Measurements from ENCODE around the gene GCDH. TPM values are rescaled to one million over a fixed set of nuclear protein-coding genes. Genes with fewer than 3 reads are reported as not detected.

The GCDH gene
- total RNA-seq, 4 donors from 2014 or later = 28.5 to 33.0 (median 31.9) TPM

DNA sequence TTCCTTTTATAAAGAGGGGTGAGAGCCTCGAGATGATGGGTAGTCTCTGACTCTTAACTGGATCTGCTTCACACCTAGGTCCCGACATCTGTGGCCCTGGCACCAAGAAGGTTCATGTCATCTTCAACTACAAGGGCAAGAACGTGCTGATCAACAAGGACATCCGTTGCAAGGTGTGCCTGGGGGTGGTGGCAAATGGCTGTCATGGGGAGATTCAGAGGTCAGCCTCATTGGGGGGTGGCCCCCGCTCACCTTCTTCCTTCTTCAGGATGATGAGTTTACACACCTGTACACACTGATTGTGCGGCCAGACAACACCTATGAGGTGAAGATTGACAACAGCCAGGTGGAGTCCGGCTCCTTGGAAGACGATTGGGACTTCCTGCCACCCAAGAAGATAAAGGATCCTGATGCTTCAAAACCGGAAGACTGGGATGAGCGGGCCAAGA is 49.0 kb downstream of the GCDH start:
- no peak for DNase-seq (ENCODE audit: low spot score in 2 of 2)
- no peaks in the 10 kb centered on the region for H3K9me3 ChIP-seq
- no peaks in the 10 kb centered on the region for H3K27me3 ChIP-seq
- H3K27ac ChIP-seq = no peak overlapping the region
- 60% methylated on average over 9 of the region's 10 CpGs for WGBS
- peak overlapping the region; percentile 99 for H3K4me3 ChIP-seq
- TF ChIP-seq POLR2A (IDR thresholded peaks at IDR 0.05) (no peak), POLR2AphosphoS5 (IDR thresholded peaks at IDR 0.05) (no peak), EP300 (IDR thresholded peaks at IDR 0.05) (no peak)
- TF ChIP-seq, protein P1, sequence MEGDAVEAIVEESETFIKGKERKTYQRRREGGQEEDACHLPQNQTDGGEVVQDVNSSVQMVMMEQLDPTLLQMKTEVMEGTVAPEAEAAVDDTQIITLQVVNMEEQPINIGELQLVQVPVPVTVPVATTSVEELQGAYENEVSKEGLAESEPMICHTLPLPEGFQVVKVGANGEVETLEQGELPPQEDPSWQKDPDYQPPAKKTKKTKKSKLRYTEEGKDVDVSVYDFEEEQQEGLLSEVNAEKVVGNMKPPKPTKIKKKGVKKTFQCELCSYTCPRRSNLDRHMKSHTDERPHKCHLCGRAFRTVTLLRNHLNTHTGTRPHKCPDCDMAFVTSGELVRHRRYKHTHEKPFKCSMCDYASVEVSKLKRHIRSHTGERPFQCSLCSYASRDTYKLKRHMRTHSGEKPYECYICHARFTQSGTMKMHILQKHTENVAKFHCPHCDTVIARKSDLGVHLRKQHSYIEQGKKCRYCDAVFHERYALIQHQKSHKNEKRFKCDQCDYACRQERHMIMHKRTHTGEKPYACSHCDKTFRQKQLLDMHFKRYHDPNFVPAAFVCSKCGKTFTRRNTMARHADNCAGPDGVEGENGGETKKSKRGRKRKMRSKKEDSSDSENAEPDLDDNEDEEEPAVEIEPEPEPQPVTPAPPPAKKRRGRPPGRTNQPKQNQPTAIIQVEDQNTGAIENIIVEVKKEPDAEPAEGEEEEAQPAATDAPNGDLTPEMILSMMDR (IDR thresholded peaks at IDR 0.05) = no peak
- H3K4me1 ChIP-seq = peaks cover 50% of the 10 kb centered on the region
- H3K36me3 ChIP-seq = peaks cover 50% of the 10 kb centered on the region

DNA sequence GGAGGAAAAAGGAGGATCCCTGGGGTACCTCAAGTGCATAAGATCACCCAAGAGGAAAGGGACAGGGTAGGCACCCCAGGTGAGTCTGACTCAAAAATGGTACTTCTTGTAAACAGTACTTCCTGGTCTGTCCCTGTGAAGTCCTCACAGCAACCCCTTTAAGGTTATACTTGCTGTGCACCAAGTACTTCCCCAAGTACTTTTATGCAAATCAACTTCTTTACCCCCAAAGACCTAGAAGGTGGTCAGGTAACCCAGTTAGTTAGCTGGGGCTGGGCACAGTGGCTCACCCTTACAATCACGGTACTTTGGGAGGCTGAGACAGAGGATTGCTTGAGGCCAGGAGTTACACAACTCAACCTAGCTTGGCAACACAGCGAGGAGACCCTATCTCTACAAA is 49.9 kb downstream of the GCDH start:
- Histone ChIP-seq H3K9me3 (no peaks in the 10 kb centered on the region), H3K27ac (no peak overlapping the region), H3K36me3 (peaks cover 50% of the 10 kb centered on the region), H3K27me3 (no peaks in the 10 kb centered on the region), H3K4me1 (peaks cover 53% of the 10 kb centered on the region), H3K4me3 (peak overlapping the region; percentile 99)
- DNase-seq (ENCODE audit: low spot score in 2 of 2) = no peak
- 77% methylated on average over 2 of the region's 2 CpGs for WGBS
- TF ChIP-seq POLR2AphosphoS5 (IDR thresholded peaks at IDR 0.05) (no peak), POLR2A (IDR thresholded peaks at IDR 0.05) (no peak), EP300 (IDR thresholded peaks at IDR 0.05) (no peak)
- TF ChIP-seq, protein P1 (IDR thresholded peaks at IDR 0.05) = no peak

DNA sequence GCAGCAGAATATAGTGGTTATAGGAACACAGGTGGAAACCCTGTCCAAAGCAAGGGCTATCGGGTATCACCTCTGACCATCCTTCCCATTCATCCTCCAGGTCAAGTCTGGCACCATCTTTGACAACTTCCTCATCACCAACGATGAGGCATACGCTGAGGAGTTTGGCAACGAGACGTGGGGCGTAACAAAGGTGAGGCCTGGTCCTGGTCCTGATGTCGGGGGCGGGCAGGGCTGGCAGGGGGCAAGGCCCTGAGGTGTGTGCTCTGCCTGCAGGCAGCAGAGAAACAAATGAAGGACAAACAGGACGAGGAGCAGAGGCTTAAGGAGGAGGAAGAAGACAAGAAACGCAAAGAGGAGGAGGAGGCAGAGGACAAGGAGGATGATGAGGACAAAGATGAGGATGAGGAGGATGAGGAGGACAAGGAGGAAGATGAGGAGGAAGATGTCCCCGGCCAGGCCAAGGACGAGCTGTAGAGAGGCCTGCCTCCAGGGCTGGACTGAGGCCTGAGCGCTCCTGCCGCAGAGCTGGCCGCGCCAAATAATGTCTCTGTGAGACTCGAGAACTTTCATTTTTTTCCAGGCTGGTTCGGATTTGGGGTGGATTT is 52.6 kb downstream of the GCDH start:
- H3K36me3 ChIP-seq = peaks cover 58% of the 10 kb centered on the region
- DNase-seq (ENCODE audit: low spot score in 2 of 2) = no peak
- peaks cover 62% of the 10 kb centered on the region for H3K4me1 ChIP-seq
- no peaks in the 10 kb centered on the region for H3K27me3 ChIP-seq
- H3K9me3 ChIP-seq = no peaks in the 10 kb centered on the region
- TF ChIP-seq, protein P1 (IDR thresholded peaks at IDR 0.05) = no peak
- TF ChIP-seq EP300 (IDR thresholded peaks at IDR 0.05) (no peak), POLR2A (IDR thresholded peaks at IDR 0.05) (no peak), POLR2AphosphoS5 (IDR thresholded peaks at IDR 0.05) (no peak)
- H3K4me3 ChIP-seq = no peak overlapping the region
- H3K27ac ChIP-seq = no peak overlapping the region
- 80% methylated on average over 18 of the region's 18 CpGs for WGBS

DNA sequence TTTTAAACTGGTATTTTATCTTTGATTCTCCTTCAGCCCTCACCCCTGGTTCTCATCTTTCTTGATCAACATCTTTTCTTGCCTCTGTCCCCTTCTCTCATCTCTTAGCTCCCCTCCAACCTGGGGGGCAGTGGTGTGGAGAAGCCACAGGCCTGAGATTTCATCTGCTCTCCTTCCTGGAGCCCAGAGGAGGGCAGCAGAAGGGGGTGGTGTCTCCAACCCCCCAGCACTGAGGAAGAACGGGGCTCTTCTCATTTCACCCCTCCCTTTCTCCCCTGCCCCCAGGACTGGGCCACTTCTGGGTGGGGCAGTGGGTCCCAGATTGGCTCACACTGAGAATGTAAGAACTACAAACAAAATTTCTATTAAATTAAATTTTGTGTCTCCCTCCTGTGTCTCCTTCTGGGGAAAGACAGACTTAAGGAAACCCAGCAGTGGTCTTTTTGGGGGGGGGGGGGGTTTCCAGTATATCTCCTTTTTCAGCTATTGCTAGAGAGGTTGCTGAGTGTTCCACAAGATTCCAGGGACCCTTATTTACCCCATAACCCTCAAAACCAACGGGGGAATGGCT is 53.2 kb downstream of the GCDH start:
- TF ChIP-seq EP300 (IDR thresholded peaks at IDR 0.05) (no peak), POLR2A (IDR thresholded peaks at IDR 0.05) (no peak), POLR2AphosphoS5 (IDR thresholded peaks at IDR 0.05) (no peak)
- TF ChIP-seq, protein P1 (IDR thresholded peaks at IDR 0.05) = no peak
- Histone ChIP-seq H3K9me3 (no peaks in the 10 kb centered on the region), H3K4me3 (no peak overlapping the region), H3K27me3 (no peaks in the 10 kb centered on the region), H3K36me3 (peaks cover 64% of the 10 kb centered on the region), H3K27ac (no peak overlapping the region), H3K4me1 (peaks cover 59% of the 10 kb centered on the region)
- no peak for DNase-seq (ENCODE audit: low spot score in 2 of 2)
- WGBS = 72% methylated on average over 2 of the region's 2 CpGs

DNA sequence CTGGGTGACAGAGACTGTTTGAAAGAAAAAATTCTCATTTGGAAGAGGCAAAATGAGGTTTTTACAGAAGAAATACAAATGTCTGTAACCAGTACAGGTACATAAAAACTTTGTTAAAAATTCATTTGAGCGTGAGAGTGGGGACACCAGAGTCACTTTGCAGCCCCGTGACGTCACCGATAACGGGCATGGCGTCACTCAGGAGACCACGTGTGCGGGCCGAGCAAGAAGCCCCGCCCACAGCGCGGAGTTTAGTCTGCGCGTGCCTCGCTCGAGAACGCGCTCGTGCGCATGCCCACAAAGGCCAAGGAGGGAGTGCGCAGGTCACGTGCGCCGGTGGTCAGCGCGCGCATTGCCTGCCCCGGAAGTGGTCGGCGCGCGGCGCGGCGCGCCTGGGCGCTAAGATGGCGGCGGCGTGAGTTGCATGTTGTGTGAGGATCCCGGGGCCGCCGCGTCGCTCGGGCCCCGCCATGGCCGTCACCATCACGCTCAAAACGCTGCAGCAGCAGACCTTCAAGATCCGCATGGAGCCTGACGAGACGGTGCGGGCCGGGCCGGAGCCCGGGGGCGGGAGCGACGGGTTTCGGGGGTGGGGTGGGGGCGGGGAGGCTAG is 54.6 kb downstream of the GCDH start, which contains the start of gene RAD23A:
Gene RAD23A (plus strand): TSS at position 384 of the 613 bp plus-strand sequence. CDS start 87 bp downstream, at position 471.
- peak within 1 kb of the TSS; percentile 99 for H3K27ac ChIP-seq
- H3K9me3 ChIP-seq = no peaks in the 10 kb centered on the region
- H3K36me3 ChIP-seq = peaks cover 68% of the 10 kb centered on the region
- 1% methylated on average over 24 of the region's 62 CpGs for WGBS
- H3K4me3 ChIP-seq = peak within 1 kb of the TSS; percentile 96
- DNase-seq (ENCODE audit: low spot score in 2 of 2) = peak; percentile 98 to 99
- peaks cover 45% of the 10 kb centered on the region for H3K4me1 ChIP-seq
- peak; percentile 69 to 92 for TF ChIP-seq POLR2A (IDR thresholded peaks at IDR 0.05)
- peak; percentile 96 to 100 (median 98) for TF ChIP-seq POLR2AphosphoS5 (IDR thresholded peaks at IDR 0.05)
- no peak for TF ChIP-seq EP300 (IDR thresholded peaks at IDR 0.05)
- no peaks in the 10 kb centered on the region for H3K27me3 ChIP-seq
